ENCODE measurements around the gene A1CF.

DNA sequence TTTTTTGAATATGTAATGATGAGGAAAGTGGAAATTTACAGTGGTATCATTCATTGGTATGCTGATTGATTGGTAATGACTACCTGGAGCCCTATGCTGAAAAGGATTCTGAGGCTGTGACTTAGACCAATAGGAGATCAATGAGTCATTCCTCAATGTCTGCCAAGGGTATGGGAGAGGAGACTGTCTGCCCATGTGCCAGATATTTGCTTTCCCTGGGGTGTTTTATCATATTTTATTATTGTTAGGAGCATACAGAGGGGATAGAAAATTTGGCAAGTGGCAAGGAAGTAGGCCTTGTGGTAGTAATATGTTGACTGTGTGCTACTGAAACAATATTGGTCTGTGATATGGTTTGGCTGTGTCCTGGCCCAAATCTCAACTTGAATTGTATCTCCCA is 90.9 kb downstream of the A1CF start:
- TF ChIP-seq POLR2A (IDR thresholded peaks at IDR 0.05), result no peak
- TF ChIP-seq, protein P1, sequence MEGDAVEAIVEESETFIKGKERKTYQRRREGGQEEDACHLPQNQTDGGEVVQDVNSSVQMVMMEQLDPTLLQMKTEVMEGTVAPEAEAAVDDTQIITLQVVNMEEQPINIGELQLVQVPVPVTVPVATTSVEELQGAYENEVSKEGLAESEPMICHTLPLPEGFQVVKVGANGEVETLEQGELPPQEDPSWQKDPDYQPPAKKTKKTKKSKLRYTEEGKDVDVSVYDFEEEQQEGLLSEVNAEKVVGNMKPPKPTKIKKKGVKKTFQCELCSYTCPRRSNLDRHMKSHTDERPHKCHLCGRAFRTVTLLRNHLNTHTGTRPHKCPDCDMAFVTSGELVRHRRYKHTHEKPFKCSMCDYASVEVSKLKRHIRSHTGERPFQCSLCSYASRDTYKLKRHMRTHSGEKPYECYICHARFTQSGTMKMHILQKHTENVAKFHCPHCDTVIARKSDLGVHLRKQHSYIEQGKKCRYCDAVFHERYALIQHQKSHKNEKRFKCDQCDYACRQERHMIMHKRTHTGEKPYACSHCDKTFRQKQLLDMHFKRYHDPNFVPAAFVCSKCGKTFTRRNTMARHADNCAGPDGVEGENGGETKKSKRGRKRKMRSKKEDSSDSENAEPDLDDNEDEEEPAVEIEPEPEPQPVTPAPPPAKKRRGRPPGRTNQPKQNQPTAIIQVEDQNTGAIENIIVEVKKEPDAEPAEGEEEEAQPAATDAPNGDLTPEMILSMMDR (IDR thresholded peaks at IDR 0.05), result no peak
